ENCODE results near the gene ATP6V1C2. TPM values are rescaled to one million over a fixed set of nuclear protein-coding genes. Genes with fewer than 3 reads are reported as not detected.
"Not testable (repeated sequence)": the region's sequence is repeated elsewhere in the genome, so short reads cannot be mapped to it uniquely, and the experiment has no call there.

Gene ATP6V1C2
- total and polyA plus RNA-seq, 9 of the 15 experiments (the other 6 are each of a cell fraction or from before 2014, with no cell fraction given) = 0.01 to 0.31 (median 0.10) TPM; not detected in 4

DNA sequence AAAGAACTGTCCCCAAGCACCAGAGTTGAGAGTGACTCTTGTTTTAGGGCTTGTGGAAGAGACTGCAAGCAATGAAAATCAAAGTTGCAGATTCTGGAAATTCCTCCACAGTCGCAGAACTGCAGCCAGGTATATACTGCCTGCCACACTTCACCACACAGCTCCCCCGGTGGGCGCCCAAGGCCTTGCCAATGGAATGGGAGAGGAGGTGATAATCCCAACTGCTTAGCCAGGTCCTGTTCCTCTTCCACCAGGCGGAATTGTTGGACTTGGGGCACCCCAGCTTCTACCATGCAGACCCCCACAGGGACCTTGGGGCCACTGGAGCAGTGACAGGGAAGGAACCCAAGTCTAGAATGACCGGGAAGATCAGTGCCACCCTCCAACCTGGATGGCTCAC is 96.0 kb downstream of the ATP6V1C2 start:
- DNase-seq (ENCODE audit: extremely low read depth in 1 of 4, low spot score in 3 of 4) = no peak
- H3K9me1 ChIP-seq (ENCODE audit: control insufficient read depth, insufficient read depth, low read length) = no peaks in the 10 kb centered on the region
- H3K4me1 ChIP-seq (replicated peaks in 1 of 2; ENCODE audit: control insufficient read depth in 2 of 2, insufficient read depth in 2 of 2, low read length in 2 of 2) = peaks cover 0 to 10% of the 10 kb centered on the region in 2 experiments; a peak in 2 of 5 replicates
- in situ Hi-C loops (cut with MboI) (no loop called here), intact Hi-C loops (cut with micrococcal nuclease) (no loop called here)
- FAIRE-seq = no peak
- no peak overlapping the region for H2AFZ ChIP-seq (ENCODE audit: low read depth, low read length)
- POLR2A ChIA-PET = no interaction called here
- no peak overlapping the region for H3K9ac ChIP-seq (ENCODE audit: insufficient read depth in 1 of 2, low read depth in 2 of 2, low read length in 2 of 2)
- TF ChIP-seq ZNF79 (CRISPR knock-in tag; IDR thresholded peaks at IDR 0.05; ENCODE audit: low read depth) = no peak
- TF ChIP-seq, protein P1, sequence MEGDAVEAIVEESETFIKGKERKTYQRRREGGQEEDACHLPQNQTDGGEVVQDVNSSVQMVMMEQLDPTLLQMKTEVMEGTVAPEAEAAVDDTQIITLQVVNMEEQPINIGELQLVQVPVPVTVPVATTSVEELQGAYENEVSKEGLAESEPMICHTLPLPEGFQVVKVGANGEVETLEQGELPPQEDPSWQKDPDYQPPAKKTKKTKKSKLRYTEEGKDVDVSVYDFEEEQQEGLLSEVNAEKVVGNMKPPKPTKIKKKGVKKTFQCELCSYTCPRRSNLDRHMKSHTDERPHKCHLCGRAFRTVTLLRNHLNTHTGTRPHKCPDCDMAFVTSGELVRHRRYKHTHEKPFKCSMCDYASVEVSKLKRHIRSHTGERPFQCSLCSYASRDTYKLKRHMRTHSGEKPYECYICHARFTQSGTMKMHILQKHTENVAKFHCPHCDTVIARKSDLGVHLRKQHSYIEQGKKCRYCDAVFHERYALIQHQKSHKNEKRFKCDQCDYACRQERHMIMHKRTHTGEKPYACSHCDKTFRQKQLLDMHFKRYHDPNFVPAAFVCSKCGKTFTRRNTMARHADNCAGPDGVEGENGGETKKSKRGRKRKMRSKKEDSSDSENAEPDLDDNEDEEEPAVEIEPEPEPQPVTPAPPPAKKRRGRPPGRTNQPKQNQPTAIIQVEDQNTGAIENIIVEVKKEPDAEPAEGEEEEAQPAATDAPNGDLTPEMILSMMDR (IDR thresholded peaks at IDR 0.05 in 2 of 3, conservative IDR thresholded peaks at IDR 0.05 in 1 of 3; ENCODE audit: insufficient read depth in 2 of 3, low read depth in 1 of 3, low read length in 3 of 3) = 0 out of 6 replicates have a peak, but pooled peaks of 1 of the 3 experiments have one; percentile 15
- TF ChIP-seq RNF2 (IDR thresholded peaks at IDR 0.05) = no peak
- H3K27ac ChIP-seq (ENCODE audit: extremely low read depth, low read depth, low read length) = no peak overlapping the region
- BruUV-seq (replicated peaks) = no TSS peak
- no peaks in the 10 kb centered on the region for H3K36me3 ChIP-seq (ENCODE audit: control insufficient read depth, insufficient read depth, low read length)
- WGBS (ENCODE audit: insufficient coverage, low coverage, missing lambda C conversion rate) = 0% methylated on average over 5 of the region's 5 CpGs
- no peak for ATAC-seq
- peaks cover 33 to 45% of the 10 kb centered on the region in 2 experiments for H3K27me3 ChIP-seq (ENCODE audit: control insufficient read depth in 2 of 2, insufficient read depth in 2 of 2, low read length in 2 of 2)
- H3K9me3 ChIP-seq (replicated peaks; ENCODE audit: control insufficient read depth, insufficient read depth, low read depth, low read length) = no peaks in the 10 kb centered on the region
- no peaks in the 10 kb centered on the region for H4K20me1 ChIP-seq (replicated peaks; ENCODE audit: control insufficient read depth, insufficient read depth, low read length)
- no peak overlapping the region for H3K4me2 ChIP-seq (ENCODE audit: insufficient read depth, low read length)
- H3K4me3 ChIP-seq = no peak overlapping the region
- CTCF ChIA-PET (ENCODE audit: low intra/inter-chr PET ratio) = no interaction called here
- H3K79me2 ChIP-seq (ENCODE audit: control insufficient read depth, insufficient read depth, low read length) = peaks cover 2% of the 10 kb centered on the region

DNA sequence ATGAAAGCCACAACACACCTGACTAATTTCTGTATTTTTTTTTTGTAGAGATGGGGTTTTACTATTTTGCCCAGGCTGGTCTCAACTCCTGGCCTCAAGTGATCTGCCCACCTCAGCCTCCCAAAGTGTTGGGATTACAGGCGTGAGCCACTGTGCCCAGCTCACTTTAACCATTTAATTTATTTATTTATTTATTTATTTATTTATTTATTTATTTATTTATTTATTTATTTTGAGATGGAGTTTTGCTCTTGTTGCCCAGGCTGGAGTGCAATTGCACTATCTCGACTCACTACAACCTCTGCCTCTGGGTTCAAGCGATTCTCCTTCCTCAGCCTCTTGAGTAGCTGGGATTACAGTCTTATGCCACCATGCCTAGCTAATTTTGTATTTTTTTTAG is 96.9 kb downstream of the ATP6V1C2 start:
- H4K20me1 ChIP-seq (replicated peaks; ENCODE audit: control insufficient read depth, insufficient read depth, low read length); ATAC-seq; H3K4me3 ChIP-seq; H3K36me3 ChIP-seq (ENCODE audit: control insufficient read depth, insufficient read depth, low read length); BruUV-seq (replicated peaks); H3K9ac ChIP-seq (ENCODE audit: insufficient read depth in 1 of 2, low read depth in 2 of 2, low read length in 2 of 2); H3K9me3 ChIP-seq (replicated peaks; ENCODE audit: control insufficient read depth, insufficient read depth, low read depth, low read length); in situ Hi-C loops (cut with MboI); FAIRE-seq; DNase-seq (ENCODE audit: extremely low read depth in 1 of 4, low spot score in 3 of 4); H3K9me1 ChIP-seq (ENCODE audit: control insufficient read depth, insufficient read depth, low read length); H3K4me2 ChIP-seq (ENCODE audit: insufficient read depth, low read length); H3K79me2 ChIP-seq (ENCODE audit: control insufficient read depth, insufficient read depth, low read length); CTCF ChIA-PET (ENCODE audit: low intra/inter-chr PET ratio); H2AFZ ChIP-seq (ENCODE audit: low read depth, low read length); H3K4me1 ChIP-seq (replicated peaks in 1 of 2; ENCODE audit: control insufficient read depth in 2 of 2, insufficient read depth in 2 of 2, low read length in 2 of 2); intact Hi-C loops (cut with micrococcal nuclease); H3K27ac ChIP-seq (ENCODE audit: extremely low read depth, low read depth, low read length): not testable (repeated sequence)
- 0% methylated on average over 3 of the region's 3 CpGs for WGBS (ENCODE audit: insufficient coverage, low coverage, missing lambda C conversion rate)
- peaks cover 37 to 51% of the 10 kb centered on the region in 2 experiments for H3K27me3 ChIP-seq (ENCODE audit: control insufficient read depth in 2 of 2, insufficient read depth in 2 of 2, low read length in 2 of 2)
- POLR2A ChIA-PET = interaction anchor here (0.7 kb wide), 1 partner anchor 14 kb away, joined by 4 read pairs; no protein-coding TSS in a partner anchor

Data from K562 (cell line).